ENCODE measurements around the gene HAL. TPM values are rescaled to one million over a fixed set of nuclear protein-coding genes. Genes with fewer than 3 reads are reported as not detected.
"Not testable (repeated sequence)": the region's sequence is repeated elsewhere in the genome, so short reads cannot be mapped to it uniquely, and the experiment has no call there.

The HAL gene
- total RNA-seq, 1 experiment from 2014 or later: 0.82 TPM

DNA sequence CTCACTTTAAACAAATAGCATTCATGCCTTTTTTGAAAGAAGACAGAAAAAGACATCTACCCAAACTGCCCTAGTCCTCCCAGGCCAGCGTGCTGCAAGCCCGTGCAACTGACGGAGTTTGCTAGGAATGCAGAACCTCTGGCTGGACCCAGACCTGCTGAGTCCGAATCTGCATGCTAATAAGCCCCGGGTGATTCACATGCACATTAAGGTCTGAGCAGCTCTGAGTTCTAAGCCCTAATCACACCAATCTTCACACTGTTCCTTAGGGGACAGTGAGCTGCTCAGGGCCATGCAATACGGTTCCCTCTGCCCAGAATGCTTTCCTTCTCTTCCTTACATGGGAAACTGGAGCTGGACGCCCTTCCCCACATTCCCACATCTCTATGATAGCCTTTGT is 25.2 kb downstream of the HAL start:
- no peak for DNase-seq
- Histone ChIP-seq H3K4me3 (ENCODE audit: low read depth, low read length) (no peak overlapping the region), H3K27me3 (replicated peaks; ENCODE audit: control insufficient read depth, insufficient read depth, low read length) (no peaks in the 10 kb centered on the region), H3K36me3 (ENCODE audit: control insufficient read depth, insufficient read depth, low read length) (no peaks in the 10 kb centered on the region), H3K9me3 (no peaks in the 10 kb centered on the region), H3K4me1 (peaks cover 24% of the 10 kb centered on the region)
- Mint-ChIP-seq H3K9me3 (ENCODE audit: unreplicated experiment) (no peaks in the 10 kb centered on the region), H3K36me3 (ENCODE audit: insufficient read depth, unreplicated experiment) (no peaks in the 10 kb centered on the region), H3K27me3 (ENCODE audit: insufficient read depth, unreplicated experiment) (no peaks in the 10 kb centered on the region), H3K4me3 (ENCODE audit: unreplicated experiment) (no peak overlapping the region), H3K27ac (ENCODE audit: unreplicated experiment) (no peak overlapping the region), H3K4me1 (ENCODE audit: low read depth, unreplicated experiment) (peaks cover 13% of the 10 kb centered on the region)
- no TSS peak for BruUV-seq (replicated peaks)
- TF ChIP-seq, protein P1, sequence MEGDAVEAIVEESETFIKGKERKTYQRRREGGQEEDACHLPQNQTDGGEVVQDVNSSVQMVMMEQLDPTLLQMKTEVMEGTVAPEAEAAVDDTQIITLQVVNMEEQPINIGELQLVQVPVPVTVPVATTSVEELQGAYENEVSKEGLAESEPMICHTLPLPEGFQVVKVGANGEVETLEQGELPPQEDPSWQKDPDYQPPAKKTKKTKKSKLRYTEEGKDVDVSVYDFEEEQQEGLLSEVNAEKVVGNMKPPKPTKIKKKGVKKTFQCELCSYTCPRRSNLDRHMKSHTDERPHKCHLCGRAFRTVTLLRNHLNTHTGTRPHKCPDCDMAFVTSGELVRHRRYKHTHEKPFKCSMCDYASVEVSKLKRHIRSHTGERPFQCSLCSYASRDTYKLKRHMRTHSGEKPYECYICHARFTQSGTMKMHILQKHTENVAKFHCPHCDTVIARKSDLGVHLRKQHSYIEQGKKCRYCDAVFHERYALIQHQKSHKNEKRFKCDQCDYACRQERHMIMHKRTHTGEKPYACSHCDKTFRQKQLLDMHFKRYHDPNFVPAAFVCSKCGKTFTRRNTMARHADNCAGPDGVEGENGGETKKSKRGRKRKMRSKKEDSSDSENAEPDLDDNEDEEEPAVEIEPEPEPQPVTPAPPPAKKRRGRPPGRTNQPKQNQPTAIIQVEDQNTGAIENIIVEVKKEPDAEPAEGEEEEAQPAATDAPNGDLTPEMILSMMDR (IDR thresholded peaks at IDR 0.05; ENCODE audit: insufficient read depth in 1 of 2, low read depth in 1 of 2, low read length in 1 of 2, severe bottlenecking in 1 of 2, unreplicated experiment in 1 of 2): no peak
- CTCF ChIA-PET: no interaction called here
- POLR2A ChIA-PET: no interaction called here
- intact Hi-C loops (cut with micrococcal nuclease; ENCODE audit: unreplicated experiment): no loop called here

GRCh38 chr12:95969116-95969515 is 27.0 kb downstream of the HAL start:
- H3K36me3 ChIP-seq (ENCODE audit: control insufficient read depth, insufficient read depth, low read length); POLR2A ChIA-PET: not testable (repeated sequence)
- intact Hi-C loops (cut with micrococcal nuclease; ENCODE audit: unreplicated experiment): loop anchor here (10.0 kb wide), 1 partner anchor 384 kb away; no protein-coding TSS in a partner anchor

GRCh38 chr12:95967301-95967700 is 28.8 kb downstream of the HAL start:
- ChIA-PET POLR2A (no interaction called here), CTCF (no interaction called here)
- TF ChIP-seq, protein P1 (IDR thresholded peaks at IDR 0.05; ENCODE audit: insufficient read depth in 1 of 2, low read depth in 1 of 2, low read length in 1 of 2, severe bottlenecking in 1 of 2, unreplicated experiment in 1 of 2): no peak
- H3K4me1 ChIP-seq: peaks cover 13% of the 10 kb centered on the region
- H3K9me3 ChIP-seq: no peaks in the 10 kb centered on the region
- Mint-ChIP-seq H3K4me1 (ENCODE audit: low read depth, unreplicated experiment) (peaks cover 15% of the 10 kb centered on the region), H3K27me3 (ENCODE audit: insufficient read depth, unreplicated experiment) (peaks cover under 1% of the 10 kb centered on the region), H3K27ac (ENCODE audit: unreplicated experiment) (no peak overlapping the region), H3K36me3 (ENCODE audit: insufficient read depth, unreplicated experiment) (no peaks in the 10 kb centered on the region), H3K4me3 (ENCODE audit: unreplicated experiment) (no peak overlapping the region), H3K9me3 (ENCODE audit: unreplicated experiment) (no peaks in the 10 kb centered on the region)
- no peaks in the 10 kb centered on the region for H3K27me3 ChIP-seq (replicated peaks; ENCODE audit: control insufficient read depth, insufficient read depth, low read length)
- no peak for DNase-seq
- H3K4me3 ChIP-seq (ENCODE audit: low read depth, low read length): no peak overlapping the region
- H3K36me3 ChIP-seq (ENCODE audit: control insufficient read depth, insufficient read depth, low read length): no peaks in the 10 kb centered on the region
- intact Hi-C loops (cut with micrococcal nuclease; ENCODE audit: unreplicated experiment): loop anchor here (10.0 kb wide), 1 partner anchor 382 kb away; no protein-coding TSS in a partner anchor
- BruUV-seq (replicated peaks): no TSS peak

More at GRCh38 chr12:95969116-95969515, 27.0 kb downstream of the HAL start:
- H3K36me3 Mint-ChIP-seq (ENCODE audit: insufficient read depth, unreplicated experiment); H3K4me3 Mint-ChIP-seq (ENCODE audit: unreplicated experiment); H3K27me3 ChIP-seq (replicated peaks; ENCODE audit: control insufficient read depth, insufficient read depth, low read length); H3K9me3 ChIP-seq; H3K27ac Mint-ChIP-seq (ENCODE audit: unreplicated experiment); H3K27me3 Mint-ChIP-seq (ENCODE audit: insufficient read depth, unreplicated experiment); CTCF ChIA-PET; DNase-seq; H3K9me3 Mint-ChIP-seq (ENCODE audit: unreplicated experiment); H3K4me3 ChIP-seq (ENCODE audit: low read depth, low read length); BruUV-seq (replicated peaks): not testable (repeated sequence)
- peaks cover 17% of the 10 kb centered on the region for H3K4me1 ChIP-seq
- H3K4me1 Mint-ChIP-seq (ENCODE audit: low read depth, unreplicated experiment): peaks cover 15% of the 10 kb centered on the region

Measured in Caco-2 (cell line).